ENCODE measurements around the gene ZDBF2.

GRCh38 chr2:206257350-206257749, 17.1 kb upstream of the ZDBF2 start:
- TF ChIP-seq POLR2A (IDR thresholded peaks at IDR 0.05) (no peak), CTCF (IDR thresholded peaks at IDR 0.05) (no peak)
